Liver (tissue), 9 donors: ENCODE data around the gene SNCAIP. TPM values are rescaled to one million over a fixed set of nuclear protein-coding genes. Genes with fewer than 3 reads are reported as not detected.
A peak's percentile ranks its signal among the peaks of the same experiment; 100 is the strongest.

ENCODE experiments used
- DNase-seq: peaks from one replicate; pipeline ENCODE4 v3.0.0-alpha.2; 2017; ENCODE audit warnings: low spot score
- H3K27ac ChIP-seq, 2 donors: one replicate each; pipeline ENCODE4 v1.7.0; 2013; ENCODE audit warnings: inconsistent platforms in 2 of 2, low read length in 2 of 2, control low read depth in 1 of 2, low read depth in 1 of 2, mild to moderate bottlenecking in 1 of 2
- H3K27me3 ChIP-seq, 4 donors: one replicate each; pipeline versions ENCODE4 v1.6.1 to v1.7.0; 2013; ENCODE audit warnings: low read length in 3 of 4, inconsistent platforms in 1 of 4, mild to moderate bottlenecking in 1 of 4, moderate library complexity in 1 of 4; ENCODE audit not compliant: control insufficient read depth in 4 of 4, insufficient read depth in 4 of 4
- H3K36me3 ChIP-seq, 4 donors: one replicate each; pipeline versions ENCODE4 v1.6.1 to v1.7.0; 2013; ENCODE audit warnings: low read length in 3 of 4, mild to moderate bottlenecking in 3 of 4, low read depth in 1 of 4, moderate library complexity in 1 of 4; ENCODE audit not compliant: control insufficient read depth in 4 of 4, insufficient read depth in 3 of 4
- H3K4me1 ChIP-seq, 4 donors: one replicate each; pipeline versions ENCODE4 v1.6.1 to v1.7.0; 2013; ENCODE audit warnings: low read length in 3 of 4, mild to moderate bottlenecking in 3 of 4, moderate library complexity in 1 of 4; ENCODE audit not compliant: control insufficient read depth in 4 of 4, insufficient read depth in 4 of 4
- H3K4me3 ChIP-seq, 3 donors: one replicate each; pipeline versions ENCODE4 v1.6.1 to v1.7.0; 2013; ENCODE audit warnings: low read length in 3 of 3, control low read depth in 1 of 3, low read depth in 1 of 3, mild to moderate bottlenecking in 1 of 3
- H3K9ac ChIP-seq, 2 donors: one replicate each; pipeline ENCODE4 v1.7.0; 2013; ENCODE audit warnings: low read length in 2 of 2, mild to moderate bottlenecking in 2 of 2, moderate library complexity in 2 of 2, control low read depth in 1 of 2, low read depth in 1 of 2
- H3K9me3 ChIP-seq, 4 donors: one replicate each; pipeline versions ENCODE4 v1.6.1 to v1.7.0; 2013; ENCODE audit warnings: low read length in 3 of 4; ENCODE audit not compliant: control insufficient read depth in 4 of 4
- EGR1 ChIP-seq, 2 donors: IDR thresholded peaks; 2 replicates each; pipeline ENCODE4 v1.6.1; 2016 to 2018; ENCODE audit warnings: antibody characterized with exemption in 2 of 2, low read depth in 2 of 2
- FOXA2 ChIP-seq: IDR thresholded peaks from 2 replicates; pipeline ENCODE4 v1.6.1; 2016; ENCODE audit warnings: antibody characterized with exemption
- GABPA ChIP-seq, 2 donors: IDR thresholded peaks in 1 of 2; conservative IDR thresholded peaks in 1 of 2; 2 replicates each; pipeline ENCODE4 v1.6.1; 2016; ENCODE audit warnings: antibody characterized with exemption in 2 of 2, mild to moderate bottlenecking in 1 of 2, moderate library complexity in 1 of 2
- HNF4A ChIP-seq, 2 donors: conservative IDR thresholded peaks; 2 replicates each; pipeline ENCODE4 v1.6.1; 2016; ENCODE audit warnings: antibody characterized with exemption in 2 of 2, mild to moderate bottlenecking in 2 of 2
- HNF4G ChIP-seq: IDR thresholded peaks from 2 replicates; pipeline ENCODE4 v1.6.1; 2016; ENCODE audit warnings: antibody characterized with exemption
- JUND ChIP-seq, 2 donors: IDR thresholded peaks; 2 replicates each; pipeline ENCODE4 v1.6.1; 2016; ENCODE audit warnings: antibody characterized with exemption in 2 of 2
- NR2F2 ChIP-seq: IDR thresholded peaks from 2 replicates; pipeline ENCODE4 v1.6.1; 2016; ENCODE audit warnings: antibody characterized with exemption
- RAD21 ChIP-seq, 2 donors: IDR thresholded peaks; 2 replicates each; pipeline ENCODE4 v1.6.1; 2016; ENCODE audit warnings: antibody characterized with exemption in 2 of 2, mild to moderate bottlenecking in 2 of 2
- SP1 ChIP-seq: IDR thresholded peaks from 2 replicates; pipeline ENCODE4 v1.6.1; 2018; ENCODE audit warnings: antibody characterized with exemption, mild to moderate bottlenecking
- TAF1 ChIP-seq: conservative IDR thresholded peaks from 2 replicates; pipeline ENCODE4 v1.6.1; 2016; ENCODE audit warnings: antibody characterized with exemption, mild to moderate bottlenecking
- YY1 ChIP-seq: IDR thresholded peaks from 2 replicates; pipeline ENCODE4 v1.6.1; 2016; ENCODE audit warnings: antibody characterized with exemption, mild to moderate bottlenecking
- WGBS: extraction: QIAGEN DNeasy Blood & Tissue Kit; methylation state at CpG from one replicate; pipeline ENCODE4 v1.1.7; 2013; 5-methylcytosine and 5-hydroxymethylcytosine counted together
- polyA plus RNA-seq, 2 donors: library from polyadenylated mRNA; stranded (reverse) in 1 of 2; unstranded in 1 of 2; fragments of 200-250 nt in 1 of 2; fragments of >200 nt in 1 of 2; fragmentation: Nextera tagmentation in 1 of 2; extraction: Ambion mirVana in 1 of 2; gene quantifications; one replicate each; pipeline versions ENCODE4 v1.2.1 to v1.2.3, GENCODE V29; 2013 to 2015
- total RNA-seq, 2 donors: library from RNA; depleted of rRNA; stranded (reverse); fragments of >200 nt; gene quantifications; one replicate each; pipeline ENCODE4 v1.2.3, GENCODE V29; 2014
- TF ChIP-seq, protein P1 (sequence below): IDR thresholded peaks from 2 replicates; pipeline ENCODE4 v1.6.1; 2016; ENCODE audit warnings: antibody characterized with exemption, mild to moderate bottlenecking
- TF ChIP-seq, protein P2 (sequence below): IDR thresholded peaks from 2 replicates; pipeline ENCODE4 v1.6.1; 2016; ENCODE audit warnings: antibody characterized with exemption
- TF ChIP-seq, protein P3 (sequence below): fragments of 150-350 bp; IDR thresholded peaks from 2 replicates; pipeline ENCODE4 v1.5.1; 2017; ENCODE audit warnings: improper control_type of control experiment, low read depth, low read length; ENCODE audit not compliant: missing input control
- TF ChIP-seq, protein P4 (sequence below): IDR thresholded peaks from 2 replicates; pipeline ENCODE4 v1.6.1; 2016; ENCODE audit warnings: antibody characterized with exemption
- donor health status: healthy.
- donor health status: healthy.
- donor health status: healthy.
- donor health status: healthy.
- donor health status: healthy.

The SNCAIP gene
- total and polyA plus RNA-seq, 4 donors: 0.17 to 2.1 (median 0.74) TPM

DNA sequence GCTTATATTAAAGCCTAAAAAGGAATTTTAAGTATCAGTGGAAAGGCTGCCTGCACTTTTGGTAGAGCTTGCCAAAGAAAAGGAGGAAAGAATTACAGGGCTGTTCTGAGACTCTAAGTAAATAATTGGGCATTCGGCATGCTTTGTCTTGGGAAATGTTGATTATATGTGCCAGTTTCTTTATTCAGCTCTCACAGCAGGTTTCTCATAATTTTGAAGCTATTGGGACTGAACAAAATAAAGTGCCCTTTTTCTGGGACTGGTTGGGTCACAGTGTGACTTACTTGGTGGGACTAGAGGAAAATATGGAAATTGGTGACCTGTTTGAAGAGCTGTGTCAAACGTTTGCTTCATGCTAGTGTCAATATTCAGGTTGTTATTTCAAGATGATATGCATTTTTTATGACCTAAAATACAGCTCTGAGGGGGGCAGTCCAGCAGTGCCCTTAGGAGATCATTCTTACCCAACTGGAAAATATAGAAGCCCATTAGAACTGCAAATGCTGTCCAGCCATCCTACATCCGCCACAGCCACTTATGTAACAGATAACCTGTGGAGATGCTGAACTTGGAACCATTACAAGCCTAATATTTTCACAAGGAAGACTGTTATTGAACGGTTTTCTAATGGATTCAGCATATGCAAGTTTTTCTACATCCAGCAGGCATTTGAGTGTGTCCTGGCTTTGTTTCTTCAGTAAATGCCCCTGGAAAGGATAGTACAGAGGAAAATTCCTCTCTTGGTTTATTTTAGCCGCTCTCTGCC is 122.4 kb downstream of the SNCAIP start:
- Histone ChIP-seq H3K36me3 (no peaks in the 10 kb centered on the region), H3K9ac (no peak overlapping the region), H3K9me3 (no peaks in the 10 kb centered on the region), H3K4me1 (peaks cover 0 to 3% (median 0%) of the 10 kb centered on the region in 4 donors), H3K27ac (no peak overlapping the region), H3K4me3 (no peak overlapping the region), H3K27me3 (no peaks in the 10 kb centered on the region)
- no peak for DNase-seq
- 45% methylated on average over 5 of the region's 5 CpGs for WGBS
- TF ChIP-seq, protein P1, sequence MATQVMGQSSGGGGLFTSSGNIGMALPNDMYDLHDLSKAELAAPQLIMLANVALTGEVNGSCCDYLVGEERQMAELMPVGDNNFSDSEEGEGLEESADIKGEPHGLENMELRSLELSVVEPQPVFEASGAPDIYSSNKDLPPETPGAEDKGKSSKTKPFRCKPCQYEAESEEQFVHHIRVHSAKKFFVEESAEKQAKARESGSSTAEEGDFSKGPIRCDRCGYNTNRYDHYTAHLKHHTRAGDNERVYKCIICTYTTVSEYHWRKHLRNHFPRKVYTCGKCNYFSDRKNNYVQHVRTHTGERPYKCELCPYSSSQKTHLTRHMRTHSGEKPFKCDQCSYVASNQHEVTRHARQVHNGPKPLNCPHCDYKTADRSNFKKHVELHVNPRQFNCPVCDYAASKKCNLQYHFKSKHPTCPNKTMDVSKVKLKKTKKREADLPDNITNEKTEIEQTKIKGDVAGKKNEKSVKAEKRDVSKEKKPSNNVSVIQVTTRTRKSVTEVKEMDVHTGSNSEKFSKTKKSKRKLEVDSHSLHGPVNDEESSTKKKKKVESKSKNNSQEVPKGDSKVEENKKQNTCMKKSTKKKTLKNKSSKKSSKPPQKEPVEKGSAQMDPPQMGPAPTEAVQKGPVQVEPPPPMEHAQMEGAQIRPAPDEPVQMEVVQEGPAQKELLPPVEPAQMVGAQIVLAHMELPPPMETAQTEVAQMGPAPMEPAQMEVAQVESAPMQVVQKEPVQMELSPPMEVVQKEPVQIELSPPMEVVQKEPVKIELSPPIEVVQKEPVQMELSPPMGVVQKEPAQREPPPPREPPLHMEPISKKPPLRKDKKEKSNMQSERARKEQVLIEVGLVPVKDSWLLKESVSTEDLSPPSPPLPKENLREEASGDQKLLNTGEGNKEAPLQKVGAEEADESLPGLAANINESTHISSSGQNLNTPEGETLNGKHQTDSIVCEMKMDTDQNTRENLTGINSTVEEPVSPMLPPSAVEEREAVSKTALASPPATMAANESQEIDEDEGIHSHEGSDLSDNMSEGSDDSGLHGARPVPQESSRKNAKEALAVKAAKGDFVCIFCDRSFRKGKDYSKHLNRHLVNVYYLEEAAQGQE: peak; percentile 23
- no peak for TF ChIP-seq GABPA (IDR thresholded peaks at IDR 0.05 in 1 of 2, conservative IDR thresholded peaks at IDR 0.05 in 1 of 2)

DNA sequence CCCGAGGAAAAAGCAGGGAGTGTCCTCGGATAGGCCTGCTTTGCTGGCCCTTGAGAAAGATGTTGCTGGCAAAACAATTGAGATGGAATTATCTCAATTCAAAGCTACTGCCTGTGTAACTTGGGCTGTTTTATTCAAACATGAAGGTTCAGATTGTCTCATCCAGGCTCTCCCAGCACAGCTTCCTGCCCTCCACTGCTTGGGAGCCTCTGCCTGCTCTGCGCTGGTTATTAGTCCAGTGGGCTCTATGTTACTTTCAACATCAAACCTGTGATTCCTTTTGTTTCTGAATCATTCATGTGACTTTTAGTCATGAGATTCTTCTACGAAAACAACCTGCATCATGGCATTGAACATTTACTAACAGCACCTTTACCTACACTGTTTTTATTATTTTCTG is 123.2 kb downstream of the SNCAIP start:
- no peak for DNase-seq
- Histone ChIP-seq H3K9ac (no peak overlapping the region), H3K4me1 (peaks cover 0 to 3% (median 0%) of the 10 kb centered on the region in 4 donors), H3K9me3 (no peaks in the 10 kb centered on the region), H3K4me3 (no peak overlapping the region), H3K36me3 (no peaks in the 10 kb centered on the region), H3K27ac (no peak overlapping the region), H3K27me3 (no peaks in the 10 kb centered on the region)
- no peak for TF ChIP-seq EGR1 (IDR thresholded peaks at IDR 0.05; ENCODE audit: low read depth in 2 of 2)
- no peak for TF ChIP-seq YY1
- TF ChIP-seq NR2F2: no peak
- TF ChIP-seq TAF1: no peak
- TF ChIP-seq JUND (IDR thresholded peaks at IDR 0.05): no peak
- no peak for TF ChIP-seq GABPA (IDR thresholded peaks at IDR 0.05 in 1 of 2, conservative IDR thresholded peaks at IDR 0.05 in 1 of 2)
- TF ChIP-seq, protein P2, sequence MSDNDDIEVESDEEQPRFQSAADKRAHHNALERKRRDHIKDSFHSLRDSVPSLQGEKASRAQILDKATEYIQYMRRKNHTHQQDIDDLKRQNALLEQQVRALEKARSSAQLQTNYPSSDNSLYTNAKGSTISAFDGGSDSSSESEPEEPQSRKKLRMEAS: no peak
- TF ChIP-seq SP1: no peak
- TF ChIP-seq HNF4G: no peak
- TF ChIP-seq, protein P3, sequence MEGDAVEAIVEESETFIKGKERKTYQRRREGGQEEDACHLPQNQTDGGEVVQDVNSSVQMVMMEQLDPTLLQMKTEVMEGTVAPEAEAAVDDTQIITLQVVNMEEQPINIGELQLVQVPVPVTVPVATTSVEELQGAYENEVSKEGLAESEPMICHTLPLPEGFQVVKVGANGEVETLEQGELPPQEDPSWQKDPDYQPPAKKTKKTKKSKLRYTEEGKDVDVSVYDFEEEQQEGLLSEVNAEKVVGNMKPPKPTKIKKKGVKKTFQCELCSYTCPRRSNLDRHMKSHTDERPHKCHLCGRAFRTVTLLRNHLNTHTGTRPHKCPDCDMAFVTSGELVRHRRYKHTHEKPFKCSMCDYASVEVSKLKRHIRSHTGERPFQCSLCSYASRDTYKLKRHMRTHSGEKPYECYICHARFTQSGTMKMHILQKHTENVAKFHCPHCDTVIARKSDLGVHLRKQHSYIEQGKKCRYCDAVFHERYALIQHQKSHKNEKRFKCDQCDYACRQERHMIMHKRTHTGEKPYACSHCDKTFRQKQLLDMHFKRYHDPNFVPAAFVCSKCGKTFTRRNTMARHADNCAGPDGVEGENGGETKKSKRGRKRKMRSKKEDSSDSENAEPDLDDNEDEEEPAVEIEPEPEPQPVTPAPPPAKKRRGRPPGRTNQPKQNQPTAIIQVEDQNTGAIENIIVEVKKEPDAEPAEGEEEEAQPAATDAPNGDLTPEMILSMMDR: no peak
- TF ChIP-seq, protein P1: no peak
- no peak for TF ChIP-seq FOXA2
- TF ChIP-seq, protein P4, sequence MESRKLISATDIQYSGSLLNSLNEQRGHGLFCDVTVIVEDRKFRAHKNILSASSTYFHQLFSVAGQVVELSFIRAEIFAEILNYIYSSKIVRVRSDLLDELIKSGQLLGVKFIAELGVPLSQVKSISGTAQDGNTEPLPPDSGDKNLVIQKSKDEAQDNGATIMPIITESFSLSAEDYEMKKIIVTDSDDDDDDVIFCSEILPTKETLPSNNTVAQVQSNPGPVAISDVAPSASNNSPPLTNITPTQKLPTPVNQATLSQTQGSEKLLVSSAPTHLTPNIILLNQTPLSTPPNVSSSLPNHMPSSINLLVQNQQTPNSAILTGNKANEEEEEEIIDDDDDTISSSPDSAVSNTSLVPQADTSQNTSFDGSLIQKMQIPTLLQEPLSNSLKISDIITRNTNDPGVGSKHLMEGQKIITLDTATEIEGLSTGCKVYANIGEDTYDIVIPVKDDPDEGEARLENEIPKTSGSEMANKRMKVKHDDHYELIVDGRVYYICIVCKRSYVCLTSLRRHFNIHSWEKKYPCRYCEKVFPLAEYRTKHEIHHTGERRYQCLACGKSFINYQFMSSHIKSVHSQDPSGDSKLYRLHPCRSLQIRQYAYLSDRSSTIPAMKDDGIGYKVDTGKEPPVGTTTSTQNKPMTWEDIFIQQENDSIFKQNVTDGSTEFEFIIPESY: no peak
- no peak for TF ChIP-seq RAD21 (IDR thresholded peaks at IDR 0.05)
- TF ChIP-seq HNF4A (conservative IDR thresholded peaks at IDR 0.05): no peak
- WGBS: 90% methylated on average over 4 of the region's 4 CpGs
